ENCODE data around the gene LCN10.

DNA sequence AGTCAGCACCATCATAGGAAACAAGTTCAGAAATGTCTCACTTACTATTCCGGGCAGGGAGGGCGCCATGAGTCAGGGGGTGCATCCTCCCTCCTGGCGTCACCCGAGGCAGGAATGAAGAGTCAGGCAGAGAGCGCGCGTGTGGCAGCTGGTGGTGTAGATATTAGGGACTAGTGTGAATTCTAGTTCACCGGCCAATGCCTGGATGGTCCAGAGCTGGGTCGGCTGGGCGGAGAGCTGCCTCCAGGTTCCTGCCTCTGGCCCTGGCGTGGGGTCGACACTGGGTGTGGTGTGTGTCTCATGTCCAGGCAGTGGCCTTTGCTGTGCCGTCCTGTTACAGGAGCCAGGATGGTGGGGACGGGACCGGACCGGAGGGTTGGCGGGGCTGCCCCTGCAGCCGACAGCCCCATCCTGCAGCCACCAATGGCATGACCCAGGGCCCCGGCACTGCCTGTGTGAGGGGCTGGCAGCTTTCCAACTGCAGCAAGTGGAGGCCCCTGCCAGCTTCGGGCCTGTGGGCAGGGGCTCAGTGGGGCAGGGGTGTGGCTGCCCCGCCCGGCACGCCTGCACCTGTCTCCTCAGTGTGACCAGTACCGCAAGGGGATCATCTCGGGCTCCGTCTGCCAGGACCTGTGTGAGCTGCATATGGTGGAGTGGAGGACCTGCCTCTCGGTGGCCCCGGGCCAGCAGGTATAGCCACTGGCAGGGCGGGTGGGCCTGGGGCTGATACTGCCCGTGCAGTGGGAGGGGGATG, 21.2 kb downstream of the LCN10 start:
- no peak for TF ChIP-seq SMC3 (IDR thresholded peaks at IDR 0.05)
- no peak for TF ChIP-seq PHF8 (IDR thresholded peaks at IDR 0.05; ENCODE audit: borderline replicate concordance, low read depth)
- no peak for TF ChIP-seq CBX2 (IDR thresholded peaks at IDR 0.05; ENCODE audit: borderline replicate concordance, low read depth)
- TF ChIP-seq, protein P1, sequence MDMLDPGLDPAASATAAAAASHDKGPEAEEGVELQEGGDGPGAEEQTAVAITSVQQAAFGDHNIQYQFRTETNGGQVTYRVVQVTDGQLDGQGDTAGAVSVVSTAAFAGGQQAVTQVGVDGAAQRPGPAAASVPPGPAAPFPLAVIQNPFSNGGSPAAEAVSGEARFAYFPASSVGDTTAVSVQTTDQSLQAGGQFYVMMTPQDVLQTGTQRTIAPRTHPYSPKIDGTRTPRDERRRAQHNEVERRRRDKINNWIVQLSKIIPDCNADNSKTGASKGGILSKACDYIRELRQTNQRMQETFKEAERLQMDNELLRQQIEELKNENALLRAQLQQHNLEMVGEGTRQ (IDR thresholded peaks at IDR 0.05), result no peak
- TF ChIP-seq, protein P2, sequence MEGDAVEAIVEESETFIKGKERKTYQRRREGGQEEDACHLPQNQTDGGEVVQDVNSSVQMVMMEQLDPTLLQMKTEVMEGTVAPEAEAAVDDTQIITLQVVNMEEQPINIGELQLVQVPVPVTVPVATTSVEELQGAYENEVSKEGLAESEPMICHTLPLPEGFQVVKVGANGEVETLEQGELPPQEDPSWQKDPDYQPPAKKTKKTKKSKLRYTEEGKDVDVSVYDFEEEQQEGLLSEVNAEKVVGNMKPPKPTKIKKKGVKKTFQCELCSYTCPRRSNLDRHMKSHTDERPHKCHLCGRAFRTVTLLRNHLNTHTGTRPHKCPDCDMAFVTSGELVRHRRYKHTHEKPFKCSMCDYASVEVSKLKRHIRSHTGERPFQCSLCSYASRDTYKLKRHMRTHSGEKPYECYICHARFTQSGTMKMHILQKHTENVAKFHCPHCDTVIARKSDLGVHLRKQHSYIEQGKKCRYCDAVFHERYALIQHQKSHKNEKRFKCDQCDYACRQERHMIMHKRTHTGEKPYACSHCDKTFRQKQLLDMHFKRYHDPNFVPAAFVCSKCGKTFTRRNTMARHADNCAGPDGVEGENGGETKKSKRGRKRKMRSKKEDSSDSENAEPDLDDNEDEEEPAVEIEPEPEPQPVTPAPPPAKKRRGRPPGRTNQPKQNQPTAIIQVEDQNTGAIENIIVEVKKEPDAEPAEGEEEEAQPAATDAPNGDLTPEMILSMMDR (IDR thresholded peaks at IDR 0.05), result no peak
- no peak for TF ChIP-seq RNF2 (IDR thresholded peaks at IDR 0.05; ENCODE audit: borderline replicate concordance, low read depth)
- TF ChIP-seq RFX5 (IDR thresholded peaks at IDR 0.05), result no peak
- TF ChIP-seq, protein P3, sequence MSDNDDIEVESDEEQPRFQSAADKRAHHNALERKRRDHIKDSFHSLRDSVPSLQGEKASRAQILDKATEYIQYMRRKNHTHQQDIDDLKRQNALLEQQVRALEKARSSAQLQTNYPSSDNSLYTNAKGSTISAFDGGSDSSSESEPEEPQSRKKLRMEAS (IDR thresholded peaks at IDR 0.05), result peak; percentile 37; the same call in 1 of the 2 replicates
- TF ChIP-seq, protein P4, sequence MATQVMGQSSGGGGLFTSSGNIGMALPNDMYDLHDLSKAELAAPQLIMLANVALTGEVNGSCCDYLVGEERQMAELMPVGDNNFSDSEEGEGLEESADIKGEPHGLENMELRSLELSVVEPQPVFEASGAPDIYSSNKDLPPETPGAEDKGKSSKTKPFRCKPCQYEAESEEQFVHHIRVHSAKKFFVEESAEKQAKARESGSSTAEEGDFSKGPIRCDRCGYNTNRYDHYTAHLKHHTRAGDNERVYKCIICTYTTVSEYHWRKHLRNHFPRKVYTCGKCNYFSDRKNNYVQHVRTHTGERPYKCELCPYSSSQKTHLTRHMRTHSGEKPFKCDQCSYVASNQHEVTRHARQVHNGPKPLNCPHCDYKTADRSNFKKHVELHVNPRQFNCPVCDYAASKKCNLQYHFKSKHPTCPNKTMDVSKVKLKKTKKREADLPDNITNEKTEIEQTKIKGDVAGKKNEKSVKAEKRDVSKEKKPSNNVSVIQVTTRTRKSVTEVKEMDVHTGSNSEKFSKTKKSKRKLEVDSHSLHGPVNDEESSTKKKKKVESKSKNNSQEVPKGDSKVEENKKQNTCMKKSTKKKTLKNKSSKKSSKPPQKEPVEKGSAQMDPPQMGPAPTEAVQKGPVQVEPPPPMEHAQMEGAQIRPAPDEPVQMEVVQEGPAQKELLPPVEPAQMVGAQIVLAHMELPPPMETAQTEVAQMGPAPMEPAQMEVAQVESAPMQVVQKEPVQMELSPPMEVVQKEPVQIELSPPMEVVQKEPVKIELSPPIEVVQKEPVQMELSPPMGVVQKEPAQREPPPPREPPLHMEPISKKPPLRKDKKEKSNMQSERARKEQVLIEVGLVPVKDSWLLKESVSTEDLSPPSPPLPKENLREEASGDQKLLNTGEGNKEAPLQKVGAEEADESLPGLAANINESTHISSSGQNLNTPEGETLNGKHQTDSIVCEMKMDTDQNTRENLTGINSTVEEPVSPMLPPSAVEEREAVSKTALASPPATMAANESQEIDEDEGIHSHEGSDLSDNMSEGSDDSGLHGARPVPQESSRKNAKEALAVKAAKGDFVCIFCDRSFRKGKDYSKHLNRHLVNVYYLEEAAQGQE (IDR thresholded peaks at IDR 0.05), result no peak
- TF ChIP-seq RAD21 (conservative IDR thresholded peaks at IDR 0.05 in 1 of 2, IDR thresholded peaks at IDR 0.05 in 1 of 2), result no peak
- TF ChIP-seq ZFP36 (IDR thresholded peaks at IDR 0.05; ENCODE audit: borderline replicate concordance, partially characterized antibody), result no peak
- no peak for TF ChIP-seq POLR2AphosphoS2 (conservative IDR thresholded peaks at IDR 0.05; ENCODE audit: low read length)

Measured in A549 (cell line).